C1 segment of cervical spinal cord (tissue), 14 donors: ENCODE measurements around the gene PRLR.
"Not testable (repeated sequence)": the region's sequence is repeated elsewhere in the genome, so short reads cannot be mapped to it uniquely, and the experiment has no call there.

Experiments used
- DNase-seq, 14 donors: peaks; one replicate each; lab custom pipeline; 2025; lab: John Stamatoyannopoulos, UW

Gene PRLR

GRCh38 chr5:35230038-35230611 is at the start of gene PRLR:
PRLR (minus strand) TSS chr5:35230487; CDS start chr5:35089620, 140,867 bp downstream.
- DNase-seq, result peak in 1 of 14 donors; percentile 1

DNA sequence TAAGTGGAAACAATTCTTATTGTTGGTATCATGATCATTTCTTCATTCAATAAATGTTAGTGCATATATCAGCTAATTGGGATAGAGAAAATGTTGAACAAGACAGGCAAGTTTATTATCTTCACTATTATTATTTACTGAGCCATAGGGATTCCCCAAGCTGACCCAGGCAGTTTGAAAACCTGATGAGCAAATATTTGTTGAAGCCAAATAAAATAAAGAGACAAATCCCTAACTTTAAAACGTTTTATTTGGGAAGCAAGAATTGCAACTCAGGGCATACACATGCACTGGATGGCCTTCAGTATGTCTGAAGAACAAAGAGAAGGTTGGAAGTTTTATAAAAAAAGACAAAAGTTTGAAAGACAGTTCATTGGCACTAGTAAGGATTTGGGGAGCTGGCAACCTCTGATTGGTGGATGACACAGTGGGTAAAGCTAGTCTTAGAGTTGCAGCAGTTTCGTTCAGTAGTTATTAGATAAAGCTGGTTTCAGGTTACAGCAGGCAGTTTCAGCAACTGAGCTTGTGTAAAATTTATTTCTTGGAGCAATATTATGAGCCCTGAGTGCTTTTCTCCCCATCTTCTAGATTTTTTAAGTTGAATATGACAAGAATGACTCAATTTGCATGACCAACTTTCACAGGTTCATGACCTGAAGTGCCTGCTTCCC is 44.7 kb upstream of the PRLR start:
- no peak for DNase-seq

DNA sequence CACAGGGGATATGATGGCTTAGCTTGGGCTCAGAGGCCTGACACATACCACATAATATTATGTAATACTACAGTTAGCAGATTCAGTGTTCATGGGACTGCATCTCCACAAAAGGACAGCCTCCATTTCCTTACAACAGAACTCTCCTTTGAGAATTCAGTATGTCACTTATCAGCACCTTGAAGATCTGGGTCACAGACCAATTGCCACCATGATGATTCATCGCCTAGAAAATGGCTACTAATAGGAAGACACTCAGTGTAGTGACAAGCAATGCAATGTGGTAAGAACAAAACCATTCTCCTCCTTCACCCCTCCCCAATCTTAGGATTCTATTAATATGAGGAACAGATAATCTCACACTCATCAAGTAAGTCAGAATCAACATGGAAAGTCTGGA is 38.7 kb upstream of the PRLR start:
- no peak for DNase-seq

DNA sequence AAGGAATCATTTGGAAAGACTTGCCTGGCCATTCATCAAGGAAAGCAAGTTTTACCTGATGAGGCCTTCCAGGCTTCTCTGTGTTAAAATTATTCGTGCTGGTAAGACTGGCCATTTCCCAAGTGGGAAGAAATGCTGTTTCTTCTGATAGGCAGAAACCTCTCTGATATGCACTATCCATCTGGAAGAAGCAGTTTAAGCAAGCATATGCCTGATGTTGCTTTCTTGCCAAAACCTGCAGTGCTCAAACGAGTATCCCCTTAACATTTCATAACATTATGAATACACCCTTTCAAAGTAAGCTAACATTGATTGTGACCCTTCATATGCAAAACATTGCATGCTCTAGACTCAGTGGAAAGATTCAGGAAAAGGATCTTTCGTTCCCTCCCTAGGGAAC is 36.0 kb upstream of the PRLR start:
- DNase-seq, result no peak

DNA sequence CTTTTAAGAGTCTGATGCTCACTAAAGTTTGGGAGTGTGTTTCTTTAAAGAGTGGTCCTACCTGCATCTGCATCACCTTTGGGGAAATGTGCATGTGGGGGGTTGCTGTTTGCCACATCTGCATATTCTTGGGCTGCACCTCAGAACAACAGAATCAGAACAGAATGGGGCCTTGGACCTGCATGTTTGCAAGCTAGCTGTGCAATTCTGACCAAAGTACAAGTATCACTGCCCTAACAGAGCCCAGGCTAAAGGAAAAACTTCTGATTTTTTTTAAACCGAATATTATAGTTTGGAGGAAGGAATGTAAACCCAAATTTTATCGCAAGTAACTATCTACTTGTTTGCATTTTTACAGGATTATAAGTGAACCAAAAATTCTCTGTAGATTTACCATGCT is 34.2 kb upstream of the PRLR start:
- DNase-seq, result no peak

DNA sequence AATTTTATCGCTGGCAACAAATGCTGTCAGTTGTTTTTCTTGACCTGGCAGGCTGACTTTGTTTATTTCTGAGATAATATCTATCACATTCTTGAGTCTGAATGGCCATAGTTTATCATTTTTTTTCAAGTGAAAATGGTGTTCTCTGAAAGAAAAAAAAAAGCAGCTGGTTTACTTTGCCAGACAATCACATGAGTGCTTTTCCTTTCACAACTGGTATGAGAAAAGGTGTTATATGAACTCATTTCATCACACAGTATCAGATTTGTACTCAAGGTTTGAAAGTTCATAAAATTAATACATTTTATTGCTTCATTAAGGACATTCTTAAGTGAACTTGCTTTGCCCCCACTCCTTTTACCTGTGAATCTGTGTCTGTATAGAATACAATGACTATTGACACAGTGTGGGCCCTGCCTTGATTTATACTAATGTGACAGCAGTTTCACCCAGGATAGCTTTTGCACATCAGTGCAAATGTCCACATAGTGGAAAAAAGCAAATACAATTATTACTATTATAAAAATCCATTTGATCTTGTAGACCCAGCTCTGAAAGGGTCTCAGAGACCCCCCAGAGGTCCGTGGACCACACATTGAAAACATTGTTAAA is 33.1 kb upstream of the PRLR start:
- no peak for DNase-seq

DNA sequence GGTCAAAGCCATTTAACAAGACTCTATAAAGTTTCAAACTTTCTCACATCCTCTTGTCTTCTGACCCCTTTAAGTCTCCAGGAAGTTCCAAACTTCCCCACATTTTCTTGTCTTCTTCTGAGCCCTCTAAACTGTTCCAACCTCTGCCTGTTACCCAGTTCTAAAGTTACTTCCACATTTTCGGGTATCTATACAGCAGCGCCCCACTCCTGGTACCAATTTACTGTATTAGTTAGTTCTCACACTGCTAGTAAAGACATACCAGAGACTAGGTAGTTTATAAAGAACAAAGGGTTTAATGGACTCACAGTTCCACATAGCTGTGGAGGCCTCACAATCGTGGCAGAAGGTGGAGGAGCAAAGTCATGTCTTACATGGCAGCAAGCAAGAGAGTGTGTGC is 23.3 kb upstream of the PRLR start:
- DNase-seq, result no peak

GRCh38 chr5:35252963-35253362 is 22.7 kb upstream of the PRLR start:
- no peak for DNase-seq

DNA sequence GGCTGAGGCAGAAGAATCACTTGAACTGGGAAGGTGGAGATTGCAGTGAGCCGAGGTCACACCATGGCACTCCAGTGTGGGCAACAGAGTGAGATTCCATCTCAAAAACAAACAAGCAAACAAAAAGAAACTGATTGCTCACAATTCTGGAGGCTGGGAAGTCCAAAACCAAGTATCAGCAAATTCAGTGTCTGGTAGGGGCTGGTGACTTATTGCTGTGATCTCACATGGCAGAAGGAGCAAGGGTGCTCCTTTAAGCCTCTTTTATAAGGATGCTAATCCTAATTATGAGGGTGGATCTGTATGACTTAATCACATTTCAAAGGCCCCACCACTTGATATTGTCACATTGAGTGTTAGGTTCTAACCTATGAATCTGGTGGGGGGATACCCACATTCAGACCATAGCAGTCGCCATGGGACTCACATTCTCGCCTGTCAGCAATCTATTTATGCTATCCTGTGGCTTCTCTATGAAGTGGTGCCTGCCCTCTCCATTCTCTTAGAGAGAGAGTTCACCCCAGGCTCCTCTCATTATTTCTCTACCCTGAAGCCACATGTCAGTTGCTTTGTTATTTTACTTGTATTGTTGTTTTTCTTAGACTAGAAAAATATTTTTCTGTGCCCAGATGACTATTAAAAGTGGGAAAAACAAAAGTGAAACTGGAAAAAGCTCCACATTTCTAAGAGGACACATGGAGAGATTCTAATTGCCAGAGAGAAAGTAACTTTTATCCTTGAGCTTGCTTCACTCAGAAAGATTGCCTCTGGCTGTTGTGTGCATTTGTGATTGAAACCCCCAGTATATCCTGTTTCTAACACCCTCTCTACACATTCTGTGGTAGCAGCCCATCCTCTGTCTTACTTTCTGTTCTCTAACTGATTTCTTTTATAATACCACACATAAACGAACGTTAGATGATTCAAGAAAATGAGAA is 18.8 kb upstream of the PRLR start:
- no peak for DNase-seq

GRCh38 chr5:35247648-35248034 is 17.4 kb upstream of the PRLR start:
- DNase-seq, result peak in 2 of 14 donors; percentile 25 to 91

DNA sequence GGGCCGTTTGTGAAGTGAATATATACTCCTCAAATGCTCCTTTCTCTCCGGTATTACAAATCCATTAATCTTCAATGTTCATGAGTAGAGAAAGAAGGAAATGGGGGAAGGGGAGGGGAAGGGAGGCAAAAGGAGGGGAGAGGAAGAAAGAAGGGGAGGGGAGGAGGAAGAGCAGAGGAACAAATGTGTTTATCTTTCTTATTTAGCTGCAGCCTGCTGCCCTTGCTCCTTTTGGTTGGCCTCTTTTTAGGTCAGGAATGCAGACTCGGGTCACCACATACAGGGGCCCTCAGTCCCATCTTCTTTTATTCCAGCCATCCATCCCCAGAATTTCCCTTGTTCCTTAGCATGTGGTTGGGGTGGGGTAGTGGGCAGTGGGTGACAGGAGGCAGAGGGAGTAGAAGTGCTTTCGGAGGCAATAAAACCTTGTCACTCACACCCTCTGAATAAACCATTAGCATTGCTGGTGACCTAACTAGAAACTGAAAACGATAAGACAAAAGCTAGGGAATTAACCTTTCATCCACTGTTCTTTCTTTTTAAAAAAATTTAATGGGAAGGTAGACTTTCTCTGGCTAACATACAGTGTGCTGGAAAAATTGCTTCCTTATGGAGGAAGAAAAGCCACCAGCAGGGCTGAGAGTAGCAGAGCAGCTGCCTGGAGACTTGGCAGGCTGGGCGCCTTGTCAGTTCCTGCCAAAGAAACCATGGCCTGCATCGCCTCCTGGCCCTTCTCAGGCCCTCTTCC is 16.8 kb upstream of the PRLR start:
- peak in 8 of 14 donors; percentile 0 to 91 (median 27) for DNase-seq

DNA sequence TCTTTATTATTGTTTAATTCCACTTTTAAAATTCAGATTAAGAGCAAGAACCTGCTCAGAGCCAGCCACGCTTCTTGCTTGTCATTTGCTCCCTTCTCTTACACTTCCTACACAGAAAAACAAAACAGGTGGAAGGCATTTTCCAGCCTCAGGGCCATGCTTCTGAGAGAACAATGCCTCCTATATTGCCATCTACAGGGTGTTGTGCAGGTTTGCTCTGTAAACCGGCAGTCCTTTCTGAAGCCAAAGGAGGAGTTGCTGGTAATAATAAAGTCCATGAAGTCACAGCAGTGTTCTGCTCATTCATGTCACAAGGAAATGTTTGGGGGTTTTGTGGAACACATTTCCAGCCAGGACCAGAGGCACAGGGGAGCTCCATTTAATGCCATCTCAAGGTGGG is 16.1 kb upstream of the PRLR start:
- peak in 1 of 14 donors; percentile 12 for DNase-seq

DNA sequence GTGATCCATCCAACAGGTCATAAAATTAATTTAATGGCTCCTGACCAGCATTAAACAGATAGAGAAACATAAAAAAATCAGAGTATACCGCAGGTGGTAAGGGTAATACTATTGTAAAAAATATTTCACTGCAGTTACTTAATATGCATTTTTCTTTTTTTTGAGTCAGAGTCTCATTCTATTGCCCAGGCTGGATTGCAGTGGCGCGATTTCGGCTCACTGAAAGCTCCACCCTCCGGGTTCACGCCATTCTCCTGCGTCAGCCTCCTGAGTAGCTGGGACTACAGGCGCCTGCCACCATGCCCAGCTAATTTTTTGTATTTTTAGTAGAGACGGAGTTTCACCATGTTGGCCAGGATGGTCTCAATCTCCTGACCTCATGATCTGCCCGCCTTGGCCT is 15.1 kb upstream of the PRLR start:
- DNase-seq, result not testable (repeated sequence)

DNA sequence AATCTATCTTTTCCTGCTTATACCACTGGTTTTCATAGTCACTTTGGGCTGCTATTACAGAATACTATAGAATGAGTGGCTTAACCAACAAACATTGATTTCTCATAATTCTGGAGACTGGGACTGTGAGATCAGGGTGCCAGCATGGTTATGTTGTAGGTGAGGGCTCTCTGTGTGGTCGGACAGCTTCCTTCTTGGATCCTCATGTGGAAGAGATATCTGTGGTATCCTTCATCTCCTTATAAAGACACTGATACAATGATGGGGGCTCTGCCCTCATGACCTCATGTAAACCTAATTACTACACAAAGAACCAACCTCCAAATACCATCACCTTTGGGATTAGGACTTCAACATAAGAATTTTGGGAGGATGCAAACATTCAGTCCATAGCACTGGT is 13.9 kb upstream of the PRLR start:
- DNase-seq, result no peak

- no peak for DNase-seq
These were observed 12.5 kb upstream of the PRLR start for GRCh38 chr5:35242702-35243258.

GRCh38 chr5:35240892-35241291 is 10.6 kb upstream of the PRLR start:
- no peak for DNase-seq

DNA sequence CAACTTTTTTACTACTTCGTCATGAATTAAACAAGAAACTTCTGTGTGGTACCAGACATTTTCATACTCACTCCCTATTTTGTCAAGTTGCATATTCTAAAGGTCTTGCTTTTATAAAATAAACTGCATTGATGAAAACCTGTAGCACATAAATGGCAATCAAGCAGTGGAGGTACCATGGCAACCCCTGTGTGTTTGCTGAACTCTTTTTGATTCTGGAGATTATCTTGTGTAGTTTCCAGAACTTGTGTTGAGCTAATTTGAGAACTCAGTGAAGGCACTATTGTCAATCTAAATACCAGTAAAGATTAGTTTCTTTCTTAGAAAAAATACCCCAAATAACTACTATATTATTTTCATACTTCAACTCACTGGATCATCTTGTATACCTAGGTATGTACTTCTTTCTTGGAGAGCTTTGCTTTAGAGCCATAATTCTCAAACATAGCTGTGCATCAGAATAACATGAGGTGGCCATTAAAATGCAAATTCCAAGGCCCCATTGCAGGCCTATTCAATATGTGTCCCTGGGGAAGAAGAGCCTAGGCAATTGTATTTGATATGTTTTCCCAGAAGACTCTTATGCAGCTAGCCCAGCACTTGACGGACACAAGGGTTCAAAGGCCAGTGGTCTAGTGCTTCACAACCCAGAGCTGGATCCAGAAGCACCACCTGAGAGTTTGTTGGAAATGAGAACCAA is 9.8 kb upstream of the PRLR start:
- no peak for DNase-seq

GRCh38 chr5:35239476-35239875 is 9.2 kb upstream of the PRLR start:
- DNase-seq, result no peak

DNA sequence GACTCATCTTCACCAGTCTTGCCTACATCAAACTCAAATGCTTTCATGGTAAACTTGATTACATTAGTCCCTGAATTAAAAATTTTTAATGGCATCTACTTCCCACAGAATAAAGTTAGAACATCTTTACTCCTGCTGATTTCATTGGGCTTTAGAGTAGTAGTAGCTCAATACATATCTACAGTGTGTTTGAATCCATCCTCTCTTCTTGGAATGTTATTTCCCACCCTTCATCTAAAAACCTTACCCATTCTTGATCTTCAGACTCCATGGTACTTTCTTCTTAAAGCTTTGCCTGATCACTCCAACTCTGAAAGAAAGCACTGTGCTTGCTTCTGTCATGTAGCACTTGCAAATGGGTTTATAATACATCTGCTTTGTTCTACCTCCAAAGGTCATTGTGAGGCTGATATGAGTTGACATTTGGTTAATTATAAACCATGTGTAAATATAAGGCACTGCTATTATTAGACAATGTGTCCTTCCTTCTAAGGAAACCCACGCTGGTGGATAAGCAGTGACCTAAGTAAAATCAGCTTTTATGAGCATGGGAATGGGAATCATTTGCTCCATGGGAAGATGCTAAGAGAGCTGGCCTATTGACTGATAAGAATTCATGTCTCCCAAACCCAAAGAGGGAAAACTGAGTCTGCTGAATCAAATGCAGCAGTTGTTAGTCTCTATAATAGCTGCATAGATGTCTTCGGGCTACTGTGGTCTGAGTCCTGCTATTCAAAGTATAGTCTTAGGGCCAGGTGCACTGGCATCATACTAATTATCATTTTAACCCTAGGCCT is 7.5 kb upstream of the PRLR start:
- no peak for DNase-seq

DNA sequence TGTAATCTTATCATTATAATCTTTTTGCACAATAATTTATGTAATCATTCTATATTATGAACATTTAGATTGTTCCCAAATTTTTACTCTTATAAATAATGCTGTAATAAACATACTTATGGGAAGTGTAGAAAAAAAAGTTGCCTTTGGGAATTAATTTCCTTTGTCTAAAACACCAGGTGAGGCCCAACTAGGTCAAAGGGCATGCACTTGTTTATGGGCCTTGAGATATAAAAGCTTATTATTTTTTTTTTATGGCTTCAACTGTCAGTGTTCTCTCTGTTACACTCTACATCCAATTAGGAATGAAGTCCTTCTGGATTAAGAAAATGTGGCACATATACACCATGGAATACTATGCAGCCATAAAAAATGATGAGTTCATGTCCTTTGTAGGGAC is 6.5 kb upstream of the PRLR start:
- DNase-seq, result no peak
